ENCODE data around the gene RPL4. TPM values are rescaled to one million over a fixed set of nuclear protein-coding genes. Genes with fewer than 3 reads are reported as not detected.
"Not testable (repeated sequence)": the region's sequence is repeated elsewhere in the genome, so short reads cannot be mapped to it uniquely, and the experiment has no call there.

The RPL4 gene
- total RNA-seq, 1 donor from 2014 or later: 7,468 TPM

DNA sequence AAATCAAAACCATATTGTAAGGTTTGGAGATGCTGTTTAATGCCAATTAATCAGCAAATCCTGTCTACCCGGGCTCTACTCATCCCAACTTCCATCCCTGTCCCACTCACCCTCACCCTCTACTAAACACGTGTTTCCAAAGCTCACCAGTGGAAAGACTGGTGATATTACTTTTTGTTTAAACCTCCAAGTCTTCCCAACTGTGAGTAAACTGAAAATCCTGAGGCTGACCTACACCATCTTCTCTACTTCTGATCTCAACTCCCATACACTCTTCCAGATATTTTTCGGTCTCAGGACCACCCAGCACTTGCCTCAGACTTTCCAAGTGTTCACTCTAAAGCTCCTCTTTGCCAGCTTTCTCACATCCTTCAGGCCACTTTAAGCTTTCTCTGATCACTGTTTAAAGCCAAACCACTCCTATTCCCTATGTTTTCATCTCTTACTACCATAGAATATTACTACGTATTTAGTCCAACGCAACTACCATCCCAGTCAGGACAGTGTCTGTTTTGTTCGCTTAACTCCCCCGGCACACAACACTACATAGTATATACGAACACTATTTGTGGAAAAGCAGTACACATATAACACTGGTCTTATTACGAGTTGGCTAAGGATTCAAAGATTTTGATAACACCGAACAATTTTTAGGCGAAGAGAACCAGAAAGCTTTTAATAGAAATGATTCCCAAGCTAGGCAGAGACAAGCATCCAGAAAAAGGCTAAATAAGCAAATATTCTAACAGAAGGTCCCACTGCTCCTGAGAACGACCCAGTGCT is 684 bp downstream of the RPL4 start:
- H3K4me3 ChIP-seq (ENCODE audit: low read depth, low read length): peak overlapping the region; percentile 90
- TF ChIP-seq, protein P1, sequence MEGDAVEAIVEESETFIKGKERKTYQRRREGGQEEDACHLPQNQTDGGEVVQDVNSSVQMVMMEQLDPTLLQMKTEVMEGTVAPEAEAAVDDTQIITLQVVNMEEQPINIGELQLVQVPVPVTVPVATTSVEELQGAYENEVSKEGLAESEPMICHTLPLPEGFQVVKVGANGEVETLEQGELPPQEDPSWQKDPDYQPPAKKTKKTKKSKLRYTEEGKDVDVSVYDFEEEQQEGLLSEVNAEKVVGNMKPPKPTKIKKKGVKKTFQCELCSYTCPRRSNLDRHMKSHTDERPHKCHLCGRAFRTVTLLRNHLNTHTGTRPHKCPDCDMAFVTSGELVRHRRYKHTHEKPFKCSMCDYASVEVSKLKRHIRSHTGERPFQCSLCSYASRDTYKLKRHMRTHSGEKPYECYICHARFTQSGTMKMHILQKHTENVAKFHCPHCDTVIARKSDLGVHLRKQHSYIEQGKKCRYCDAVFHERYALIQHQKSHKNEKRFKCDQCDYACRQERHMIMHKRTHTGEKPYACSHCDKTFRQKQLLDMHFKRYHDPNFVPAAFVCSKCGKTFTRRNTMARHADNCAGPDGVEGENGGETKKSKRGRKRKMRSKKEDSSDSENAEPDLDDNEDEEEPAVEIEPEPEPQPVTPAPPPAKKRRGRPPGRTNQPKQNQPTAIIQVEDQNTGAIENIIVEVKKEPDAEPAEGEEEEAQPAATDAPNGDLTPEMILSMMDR (IDR thresholded peaks at IDR 0.05; ENCODE audit: insufficient read depth, low read length, poor library complexity, severe bottlenecking): no peak
- DNase-seq (ENCODE audit: low read depth): no peak
- H3K27me3 ChIP-seq (ENCODE audit: control insufficient read depth, insufficient read depth, low read length): no peaks in the 10 kb centered on the region
- no peaks in the 10 kb centered on the region for H3K36me3 ChIP-seq (ENCODE audit: control insufficient read depth, insufficient read depth, low read length)

- DNase-seq (ENCODE audit: low read depth); H3K36me3 ChIP-seq (ENCODE audit: control insufficient read depth, insufficient read depth, low read length); H3K27me3 ChIP-seq (ENCODE audit: control insufficient read depth, insufficient read depth, low read length): not testable (repeated sequence)
- peak overlapping the region; percentile 90 for H3K4me3 ChIP-seq (ENCODE audit: low read depth, low read length)
Observed at GRCh38 chr15:66503041-66503648, 1.5 kb downstream of the RPL4 start.

DNA sequence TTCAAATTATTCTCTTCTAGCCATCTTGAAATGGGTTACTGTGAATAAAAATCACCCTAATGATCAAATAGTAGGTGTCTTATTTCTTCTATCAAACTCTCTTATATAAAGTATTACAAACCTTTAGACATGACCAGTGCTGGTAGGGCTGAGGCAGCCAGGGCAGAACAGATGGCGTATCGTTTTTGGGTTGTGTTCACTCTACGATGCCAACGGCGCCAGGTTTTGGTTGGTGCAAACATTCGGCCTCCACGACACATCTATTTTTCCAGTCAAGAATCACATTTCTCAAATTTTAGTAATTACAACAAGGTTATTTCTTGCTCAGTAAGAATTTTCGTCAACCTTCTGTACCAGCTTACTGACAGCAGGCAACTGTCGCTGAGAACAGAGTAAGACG is 2.2 kb downstream of the RPL4 start:
- DNase-seq (ENCODE audit: low read depth): no peak
- TF ChIP-seq, protein P1 (IDR thresholded peaks at IDR 0.05; ENCODE audit: insufficient read depth, low read length, poor library complexity, severe bottlenecking): no peak
- H3K36me3 ChIP-seq (ENCODE audit: control insufficient read depth, insufficient read depth, low read length): no peaks in the 10 kb centered on the region
- H3K4me3 ChIP-seq (ENCODE audit: low read depth, low read length): peak overlapping the region; percentile 90
- no peaks in the 10 kb centered on the region for H3K27me3 ChIP-seq (ENCODE audit: control insufficient read depth, insufficient read depth, low read length)

- not testable (repeated sequence) for H3K36me3 ChIP-seq (ENCODE audit: control insufficient read depth, insufficient read depth, low read length); DNase-seq (ENCODE audit: low read depth); H3K27me3 ChIP-seq (ENCODE audit: control insufficient read depth, insufficient read depth, low read length); H3K4me3 ChIP-seq (ENCODE audit: low read depth, low read length)
Observed at GRCh38 chr15:66500346-66500745, 4.3 kb downstream of the RPL4 start.

DNA sequence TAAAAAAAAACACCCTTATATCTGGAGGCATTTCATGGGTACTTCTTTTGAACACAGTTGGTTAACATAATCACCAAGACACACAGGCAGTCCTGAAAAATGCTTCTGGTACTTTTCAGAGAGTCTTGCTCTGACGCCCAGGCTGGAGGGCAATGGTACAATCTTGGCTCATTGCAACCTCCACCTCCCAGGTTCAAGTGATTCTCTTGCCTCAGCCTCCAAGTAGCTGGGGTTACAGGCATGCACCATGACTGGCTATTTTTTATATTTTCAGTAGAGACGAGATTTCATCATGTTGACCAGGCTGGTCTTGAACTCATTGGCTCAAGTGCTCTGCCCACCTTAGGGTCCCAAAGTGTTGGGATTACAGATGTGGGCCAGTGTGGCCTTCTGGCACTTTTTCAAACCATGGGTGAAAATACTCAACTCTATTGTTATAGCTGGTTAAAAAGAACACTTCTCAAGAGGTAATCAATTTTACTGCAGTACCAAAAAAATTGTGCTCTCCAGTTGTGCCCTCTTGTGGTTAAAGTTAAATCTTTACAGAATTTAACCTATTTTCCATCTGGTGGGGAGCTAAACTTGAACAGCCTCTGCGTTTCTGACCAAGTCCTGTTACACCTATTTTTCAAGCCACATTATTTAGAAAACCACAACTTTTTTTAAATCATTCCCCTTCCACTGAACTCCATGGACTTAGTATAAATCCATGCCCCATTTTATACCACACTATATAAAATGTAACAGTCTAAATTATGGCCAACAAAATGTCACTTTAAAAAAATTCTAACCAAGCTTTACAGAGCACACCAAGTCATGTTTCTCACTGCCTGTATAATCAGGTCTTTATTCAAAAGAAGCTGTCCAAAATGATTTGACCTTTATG is 5.9 kb downstream of the RPL4 start:
- no peak for DNase-seq (ENCODE audit: low read depth)
- no peak overlapping the region for H3K4me3 ChIP-seq (ENCODE audit: low read depth, low read length)
- TF ChIP-seq, protein P1 (IDR thresholded peaks at IDR 0.05; ENCODE audit: insufficient read depth, low read length, poor library complexity, severe bottlenecking): peak; percentile 19
- no peaks in the 10 kb centered on the region for H3K27me3 ChIP-seq (ENCODE audit: control insufficient read depth, insufficient read depth, low read length)
- H3K36me3 ChIP-seq (ENCODE audit: control insufficient read depth, insufficient read depth, low read length): no peaks in the 10 kb centered on the region

DNA sequence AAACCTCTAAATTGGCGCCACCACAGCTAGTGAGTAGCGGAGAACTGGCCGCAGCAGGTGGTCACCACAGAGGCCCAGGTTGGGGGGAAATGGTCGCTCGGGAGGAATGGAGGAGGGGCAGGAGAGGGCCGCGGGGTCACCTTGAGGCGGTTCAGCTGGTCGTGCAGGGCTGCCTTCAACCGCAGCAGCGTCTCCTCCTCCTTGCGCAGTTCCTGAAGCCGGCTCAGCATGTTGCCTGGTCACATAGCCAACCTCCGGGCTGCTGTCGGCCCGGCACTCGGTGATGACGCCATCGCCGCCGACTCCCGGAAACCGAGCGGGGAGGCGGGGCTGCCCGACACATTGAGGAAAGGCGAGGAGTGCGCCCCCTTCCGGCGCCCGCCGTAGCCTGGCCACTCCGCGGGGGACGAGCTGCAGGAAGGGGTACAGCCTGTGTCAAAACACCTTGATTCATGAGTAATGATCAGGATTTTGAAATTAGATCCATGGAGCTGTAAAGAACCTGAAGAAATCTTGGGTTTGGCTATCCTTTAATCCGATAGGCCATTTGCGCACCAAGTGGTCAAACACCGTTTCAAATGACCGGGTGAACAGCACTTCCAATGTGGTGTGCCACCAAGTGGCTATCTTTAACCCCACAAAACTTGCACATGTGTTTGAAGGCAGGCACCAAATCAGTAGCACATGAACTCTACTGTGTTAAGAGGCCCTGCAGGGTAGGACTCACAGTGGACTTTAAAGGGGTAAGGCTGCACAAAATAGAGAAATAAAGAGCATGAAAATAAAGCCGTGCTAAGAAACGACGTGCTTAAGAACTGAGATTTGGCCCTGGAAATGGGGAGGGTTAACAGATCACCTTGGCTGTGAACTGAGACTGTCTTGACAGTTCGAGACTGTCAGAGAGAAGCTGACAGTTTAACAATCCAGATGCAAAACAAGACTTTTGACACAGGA is 6.9 kb downstream of the RPL4 start, which contains the start of gene SNAPC5:
TSS of gene SNAPC5 (minus strand) at position 261 of the 954 bp plus-strand sequence. CDS start at position 230, 31 bp downstream.
- Histone ChIP-seq H3K4me3 (ENCODE audit: low read depth, low read length) (peak within 1 kb of the TSS; percentile 66), H3K27me3 (ENCODE audit: control insufficient read depth, insufficient read depth, low read length) (no peaks in the 10 kb centered on the region), H3K36me3 (ENCODE audit: control insufficient read depth, insufficient read depth, low read length) (no peaks in the 10 kb centered on the region)
- TF ChIP-seq, protein P1 (IDR thresholded peaks at IDR 0.05; ENCODE audit: insufficient read depth, low read length, poor library complexity, severe bottlenecking): peak; percentile 97
- peak; percentile 65 for DNase-seq (ENCODE audit: low read depth)
